CD4-positive, alpha-beta T cell treated with Interleukin-17A for 1 hour (primary cell): ENCODE measurements around the gene LRIG3.

Experiments
- DNase-seq: peaks from one replicate; pipeline ENCODE4 v3.0.0-alpha.2; 2020

The LRIG3 gene

GRCh38 chr12:58844161-58844560 is 76.1 kb downstream of the LRIG3 start:
- DNase-seq, result no peak

GRCh38 chr12:58841058-58841798 is 79.1 kb downstream of the LRIG3 start:
- DNase-seq, result no peak

- no peak for DNase-seq
These were observed 86.5 kb downstream of the LRIG3 start for GRCh38 chr12:58833853-58834252.

GRCh38 chr12:58832920-58833319 is 87.4 kb downstream of the LRIG3 start:
- DNase-seq, result no peak
